WTC11 (cell line): ENCODE data around the gene TPP1. TPM values are rescaled to one million over a fixed set of nuclear protein-coding genes. Genes with fewer than 3 reads are reported as not detected.
A peak's percentile ranks its signal among the peaks of the same experiment; 100 is the strongest.

Experiments
- ATAC-seq: fragments of 200-7000 bp; cut with Tn5 transposase; 2 replicates; pipeline ENCODE4 v1.10.0; 2021; ENCODE audit warnings: mild to moderate bottlenecking, moderate library complexity
- CTCF ChIA-PET: fragments of 300-600 bp; sonication (Branson Sonifier 250); formaldehyde crosslinking; loops from one replicate; lab custom pipeline; 2021; ENCODE audit warnings: antibody characterized with exemption; lab: Charles Lee
- POLR2A ChIA-PET: fragments of 350-600 bp; sonication (Branson Sonifier 250); formaldehyde crosslinking; loops from one replicate; lab custom pipeline; 2021; ENCODE audit warnings: antibody characterized with exemption; lab: Charles Lee
- DNase-seq: peaks from one replicate; pipeline ENCODE4 v3.0.0; 2021; ENCODE audit warnings: low spot score
- H3K27ac Mint-ChIP-seq: 2 replicates; pipeline ENCODE4 v1.8.0; 2021; ENCODE audit warnings: mixed read lengths
- H3K27me3 Mint-ChIP-seq: 2 replicates; pipeline ENCODE4 v1.8.0; 2021; ENCODE audit warnings: low read depth, mild to moderate bottlenecking, moderate library complexity, mixed read lengths
- H3K36me3 Mint-ChIP-seq: 2 replicates; pipeline ENCODE4 v1.8.0; 2021; ENCODE audit warnings: mixed read lengths
- H3K4me1 Mint-ChIP-seq: 2 replicates; pipeline ENCODE4 v1.8.0; 2022; ENCODE audit warnings: mixed read lengths
- H3K4me3 Mint-ChIP-seq: 2 replicates; pipeline ENCODE4 v1.8.0; 2021; ENCODE audit warnings: mild to moderate bottlenecking, moderate library complexity, mixed read lengths
- H3K9me3 Mint-ChIP-seq: 2 replicates; pipeline ENCODE4 v1.8.0; 2021; ENCODE audit warnings: mixed read lengths
- CBFB ChIP-seq: sonication (generic); formaldehyde crosslinking; IDR thresholded peaks from 2 replicates; pipeline ENCODE4 v1.8.1; 2022; ENCODE audit warnings: mild to moderate bottlenecking, low read depth, missing genetic modification reagents
- CREB1 ChIP-seq: sonication (generic); formaldehyde crosslinking; IDR thresholded peaks from 2 replicates; pipeline ENCODE4 v1.8.0; 2023; ENCODE audit warnings: mild to moderate bottlenecking, missing genetic modification reagents
- EMX1 ChIP-seq: fragments of 250-450 bp; sonication (Bioruptor Pico); IDR thresholded peaks from 2 replicates; pipeline ENCODE4 v1.8.0; 2021; ENCODE audit warnings: mild to moderate bottlenecking
- ETV6 ChIP-seq: sonication (generic); formaldehyde crosslinking; IDR thresholded peaks from 2 replicates; pipeline ENCODE4 v1.8.1; 2022; ENCODE audit warnings: mild to moderate bottlenecking, missing genetic modification reagents
- FOXK1 ChIP-seq: sonication (generic); formaldehyde crosslinking; IDR thresholded peaks from 2 replicates; pipeline ENCODE4 v1.8.0; 2022; ENCODE audit warnings: mild to moderate bottlenecking, moderate library complexity, missing genetic modification reagents
- FOXP1 ChIP-seq: sonication (generic); formaldehyde crosslinking; IDR thresholded peaks from 2 replicates; pipeline ENCODE4 v1.8.0; 2022; ENCODE audit warnings: missing genetic modification reagents, mild to moderate bottlenecking, moderate library complexity, borderline replicate concordance
- GABPB1 ChIP-seq: sonication (generic); formaldehyde crosslinking; IDR thresholded peaks from 2 replicates; pipeline ENCODE4 v1.8.1; 2023; ENCODE audit warnings: mild to moderate bottlenecking, missing genetic modification reagents
- KAT7 ChIP-seq: sonication (generic); formaldehyde crosslinking; IDR thresholded peaks from 2 replicates; pipeline ENCODE4 v1.8.1; 2023; ENCODE audit warnings: missing genetic modification reagents, mild to moderate bottlenecking, borderline replicate concordance
- NFE2L1 ChIP-seq: sonication (generic); formaldehyde crosslinking; IDR thresholded peaks from 2 replicates; pipeline ENCODE4 v1.8.1; 2023; ENCODE audit warnings: missing genetic modification reagents
- NR3C1 ChIP-seq: sonication (generic); formaldehyde crosslinking; conservative IDR thresholded peaks from 2 replicates; pipeline ENCODE4 v1.8.1; 2023; ENCODE audit warnings: low read depth, mild to moderate bottlenecking, missing genetic modification reagents
- PREB ChIP-seq: sonication (generic); formaldehyde crosslinking; IDR thresholded peaks from 2 replicates; pipeline ENCODE4 v1.8.1; 2022; ENCODE audit warnings: mild to moderate bottlenecking, missing genetic modification reagents, moderate library complexity, borderline replicate concordance
- RELA ChIP-seq: sonication (generic); formaldehyde crosslinking; IDR thresholded peaks from 2 replicates; pipeline ENCODE4 v1.8.1; 2022; ENCODE audit warnings: missing genetic modification reagents, mild to moderate bottlenecking, borderline replicate concordance
- SOX15 ChIP-seq: fragments of 250-450 bp; sonication (Bioruptor Pico); IDR thresholded peaks from 2 replicates; pipeline ENCODE4 v1.9.0; 2021; ENCODE audit warnings: mild to moderate bottlenecking
- TEAD1 ChIP-seq: sonication (generic); formaldehyde crosslinking; IDR thresholded peaks from 2 replicates; pipeline ENCODE4 v1.8.0; 2022; ENCODE audit warnings: mild to moderate bottlenecking, missing genetic modification reagents
- USF1 ChIP-seq: sonication (generic); formaldehyde crosslinking; IDR thresholded peaks from 2 replicates; pipeline ENCODE4 v1.8.0; 2022; ENCODE audit warnings: mild to moderate bottlenecking, missing genetic modification reagents
- ZBTB21 ChIP-seq: sonication (generic); formaldehyde crosslinking; IDR thresholded peaks from 2 replicates; pipeline ENCODE4 v1.8.1; 2023; ENCODE audit warnings: mild to moderate bottlenecking, missing genetic modification reagents, borderline replicate concordance
- ZNF263 ChIP-seq: sonication (generic); formaldehyde crosslinking; IDR thresholded peaks from 2 replicates; pipeline ENCODE4 v1.8.1; 2022; ENCODE audit warnings: low read depth, mild to moderate bottlenecking, moderate library complexity, missing genetic modification reagents
- total RNA-seq: library from RNA; stranded (reverse); gene quantifications from 3 replicates; pipeline ENCODE4 v1.2.3, GENCODE V29; 2021
- TF ChIP-seq, protein P1 (sequence below): sonication (generic); formaldehyde crosslinking; IDR thresholded peaks from 2 replicates; pipeline ENCODE4 v1.8.1; 2022; ENCODE audit warnings: missing genetic modification reagents, borderline replicate concordance
- TF ChIP-seq, protein P2 (sequence below): sonication (generic); formaldehyde crosslinking; conservative IDR thresholded peaks from 2 replicates; pipeline ENCODE4 v1.8.1; 2023; ENCODE audit warnings: mild to moderate bottlenecking, low read depth, missing genetic modification reagents, moderate library complexity
- TF ChIP-seq, protein P3 (sequence below): sonication (generic); formaldehyde crosslinking; IDR thresholded peaks from 2 replicates; pipeline ENCODE4 v1.8.1; 2022; ENCODE audit warnings: low read depth, mild to moderate bottlenecking, moderate library complexity, missing genetic modification reagents, borderline replicate concordance
- TF ChIP-seq, protein P4 (sequence below): fragments of 200-600 bp; IDR thresholded peaks from 2 replicates; pipeline ENCODE4 v1.8.0; 2022; ENCODE audit warnings: antibody characterized with exemption

The TPP1 gene
- total RNA-seq, 1 experiment from 2014 or later, result 36.2 TPM

- peaks cover 23% of the 10 kb centered on the region for H3K36me3 Mint-ChIP-seq
- H3K27me3 Mint-ChIP-seq, result no peaks in the 10 kb centered on the region
- H3K27ac Mint-ChIP-seq, result no peak overlapping the region
- H3K9me3 Mint-ChIP-seq, result no peaks in the 10 kb centered on the region
- no peak for DNase-seq
- CTCF ChIA-PET, result interaction anchor here (0.8 kb wide), 1 partner anchor 70 kb away, joined by 3 read pairs; the partner anchor contains the start of gene MRPL17
- no peak overlapping the region for H3K4me3 Mint-ChIP-seq
- POLR2A ChIA-PET, result no interaction called here
- peaks cover 6% of the 10 kb centered on the region for H3K4me1 Mint-ChIP-seq
- ATAC-seq, result no peak
- no peak for TF ChIP-seq EMX1 (CRISPR knock-in tag)
- no peak for TF ChIP-seq ZNF263
- TF ChIP-seq, all 79 proteins: peak for 0
Measured at GRCh38 chr11:6613496-6613895, 5.7 kb downstream of the TPP1 start.

- CTCF ChIA-PET, result interaction anchor here (0.6 to 2.1 kb wide), 16 partner anchors 9 to 1246 kb away, joined by 3 to 13 read pairs (median 4); partner anchors contain the start of gene MRPL17
- ATAC-seq, result peak; percentile 85
- Mint-ChIP-seq H3K9me3 (no peaks in the 10 kb centered on the region), H3K27me3 (no peaks in the 10 kb centered on the region), H3K4me3 (peak within 1 kb of the TSS; percentile 88), H3K4me1 (peaks cover 8% of the 10 kb centered on the region), H3K27ac (peak within 1 kb of the TSS; percentile 86), H3K36me3 (peaks cover 34% of the 10 kb centered on the region)
- DNase-seq, result peak; percentile 95
- POLR2A ChIA-PET, result interaction anchor here (0.6 to 2.1 kb wide), 11 partner anchors 8 to 138 kb away, joined by 3 to 7 read pairs (median 4); partner anchors contain the start of genes ARFIP2, TIMM10B and TRIM3
- TF ChIP-seq, protein P1, sequence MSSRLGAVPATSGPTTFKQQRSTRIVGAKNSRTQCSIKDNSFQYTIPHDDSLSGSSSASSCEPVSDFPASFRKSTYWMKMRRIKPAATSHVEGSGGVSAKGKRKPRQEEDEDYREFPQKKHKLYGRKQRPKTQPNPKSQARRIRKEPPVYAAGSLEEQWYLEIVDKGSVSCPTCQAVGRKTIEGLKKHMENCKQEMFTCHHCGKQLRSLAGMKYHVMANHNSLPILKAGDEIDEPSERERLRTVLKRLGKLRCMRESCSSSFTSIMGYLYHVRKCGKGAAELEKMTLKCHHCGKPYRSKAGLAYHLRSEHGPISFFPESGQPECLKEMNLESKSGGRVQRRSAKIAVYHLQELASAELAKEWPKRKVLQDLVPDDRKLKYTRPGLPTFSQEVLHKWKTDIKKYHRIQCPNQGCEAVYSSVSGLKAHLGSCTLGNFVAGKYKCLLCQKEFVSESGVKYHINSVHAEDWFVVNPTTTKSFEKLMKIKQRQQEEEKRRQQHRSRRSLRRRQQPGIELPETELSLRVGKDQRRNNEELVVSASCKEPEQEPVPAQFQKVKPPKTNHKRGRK (CRISPR knock-in tag), result no peak
- TF ChIP-seq, protein P2, sequence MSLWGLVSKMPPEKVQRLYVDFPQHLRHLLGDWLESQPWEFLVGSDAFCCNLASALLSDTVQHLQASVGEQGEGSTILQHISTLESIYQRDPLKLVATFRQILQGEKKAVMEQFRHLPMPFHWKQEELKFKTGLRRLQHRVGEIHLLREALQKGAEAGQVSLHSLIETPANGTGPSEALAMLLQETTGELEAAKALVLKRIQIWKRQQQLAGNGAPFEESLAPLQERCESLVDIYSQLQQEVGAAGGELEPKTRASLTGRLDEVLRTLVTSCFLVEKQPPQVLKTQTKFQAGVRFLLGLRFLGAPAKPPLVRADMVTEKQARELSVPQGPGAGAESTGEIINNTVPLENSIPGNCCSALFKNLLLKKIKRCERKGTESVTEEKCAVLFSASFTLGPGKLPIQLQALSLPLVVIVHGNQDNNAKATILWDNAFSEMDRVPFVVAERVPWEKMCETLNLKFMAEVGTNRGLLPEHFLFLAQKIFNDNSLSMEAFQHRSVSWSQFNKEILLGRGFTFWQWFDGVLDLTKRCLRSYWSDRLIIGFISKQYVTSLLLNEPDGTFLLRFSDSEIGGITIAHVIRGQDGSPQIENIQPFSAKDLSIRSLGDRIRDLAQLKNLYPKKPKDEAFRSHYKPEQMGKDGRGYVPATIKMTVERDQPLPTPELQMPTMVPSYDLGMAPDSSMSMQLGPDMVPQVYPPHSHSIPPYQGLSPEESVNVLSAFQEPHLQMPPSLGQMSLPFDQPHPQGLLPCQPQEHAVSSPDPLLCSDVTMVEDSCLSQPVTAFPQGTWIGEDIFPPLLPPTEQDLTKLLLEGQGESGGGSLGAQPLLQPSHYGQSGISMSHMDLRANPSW (CRISPR knock-in tag), result 0 out of 2 replicates have a peak, but pooled peaks have one; percentile 26
- TF ChIP-seq CREB1 (no peak), NFE2L1 (0 out of 2 replicates have a peak, but pooled peaks have one; percentile 42), USF1 (CRISPR knock-in tag) (peak; percentile 50; the same call in 1 of the 2 replicates), TEAD1 (CRISPR knock-in tag) (peak; percentile 71; the same call in 1 of the 2 replicates), PREB (CRISPR knock-in tag) (no peak), FOXP1 (CRISPR knock-in tag) (0 out of 2 replicates have a peak, but pooled peaks have one; percentile 22), ZBTB21 (CRISPR knock-in tag) (peak; percentile 90), ETV6 (CRISPR knock-in tag) (peak; percentile 80; the same call in 1 of the 2 replicates), FOXK1 (CRISPR knock-in tag) (no peak), GABPB1 (peak; percentile 60), CBFB (CRISPR knock-in tag) (peak; percentile 79), RELA (CRISPR knock-in tag) (peak; percentile 88; the same call in 1 of the 2 replicates), NR3C1 (CRISPR knock-in tag) (no peak), SOX15 (CRISPR knock-in tag) (no peak), KAT7 (CRISPR knock-in tag) (no peak)
- TF ChIP-seq, protein P3, sequence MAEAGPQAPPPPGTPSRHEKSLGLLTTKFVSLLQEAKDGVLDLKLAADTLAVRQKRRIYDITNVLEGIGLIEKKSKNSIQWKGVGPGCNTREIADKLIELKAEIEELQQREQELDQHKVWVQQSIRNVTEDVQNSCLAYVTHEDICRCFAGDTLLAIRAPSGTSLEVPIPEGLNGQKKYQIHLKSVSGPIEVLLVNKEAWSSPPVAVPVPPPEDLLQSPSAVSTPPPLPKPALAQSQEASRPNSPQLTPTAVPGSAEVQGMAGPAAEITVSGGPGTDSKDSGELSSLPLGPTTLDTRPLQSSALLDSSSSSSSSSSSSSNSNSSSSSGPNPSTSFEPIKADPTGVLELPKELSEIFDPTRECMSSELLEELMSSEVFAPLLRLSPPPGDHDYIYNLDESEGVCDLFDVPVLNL, result 0 out of 2 replicates have a peak, but pooled peaks have one; percentile 8
- TF ChIP-seq, protein P4, sequence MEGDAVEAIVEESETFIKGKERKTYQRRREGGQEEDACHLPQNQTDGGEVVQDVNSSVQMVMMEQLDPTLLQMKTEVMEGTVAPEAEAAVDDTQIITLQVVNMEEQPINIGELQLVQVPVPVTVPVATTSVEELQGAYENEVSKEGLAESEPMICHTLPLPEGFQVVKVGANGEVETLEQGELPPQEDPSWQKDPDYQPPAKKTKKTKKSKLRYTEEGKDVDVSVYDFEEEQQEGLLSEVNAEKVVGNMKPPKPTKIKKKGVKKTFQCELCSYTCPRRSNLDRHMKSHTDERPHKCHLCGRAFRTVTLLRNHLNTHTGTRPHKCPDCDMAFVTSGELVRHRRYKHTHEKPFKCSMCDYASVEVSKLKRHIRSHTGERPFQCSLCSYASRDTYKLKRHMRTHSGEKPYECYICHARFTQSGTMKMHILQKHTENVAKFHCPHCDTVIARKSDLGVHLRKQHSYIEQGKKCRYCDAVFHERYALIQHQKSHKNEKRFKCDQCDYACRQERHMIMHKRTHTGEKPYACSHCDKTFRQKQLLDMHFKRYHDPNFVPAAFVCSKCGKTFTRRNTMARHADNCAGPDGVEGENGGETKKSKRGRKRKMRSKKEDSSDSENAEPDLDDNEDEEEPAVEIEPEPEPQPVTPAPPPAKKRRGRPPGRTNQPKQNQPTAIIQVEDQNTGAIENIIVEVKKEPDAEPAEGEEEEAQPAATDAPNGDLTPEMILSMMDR, result no peak
Measured at GRCh38 chr11:6612213-6613041, 6.8 kb downstream of the TPP1 start, which contains the start of gene TAF10. TSS of gene TAF10 (minus strand) at chr11:6612216. CDS start at chr11:6612189, 27 bp downstream.
